Midbrain (tissue), 1 donor: ENCODE data around the gene ATP10D.
"Not testable (repeated sequence)": the region's sequence is repeated elsewhere in the genome, so short reads cannot be mapped to it uniquely, and the experiment has no call there.

Experiments
- DNase-seq: peaks from one replicate; lab custom pipeline; 2025; lab: John Stamatoyannopoulos, UW

ATP10D gene

DNA sequence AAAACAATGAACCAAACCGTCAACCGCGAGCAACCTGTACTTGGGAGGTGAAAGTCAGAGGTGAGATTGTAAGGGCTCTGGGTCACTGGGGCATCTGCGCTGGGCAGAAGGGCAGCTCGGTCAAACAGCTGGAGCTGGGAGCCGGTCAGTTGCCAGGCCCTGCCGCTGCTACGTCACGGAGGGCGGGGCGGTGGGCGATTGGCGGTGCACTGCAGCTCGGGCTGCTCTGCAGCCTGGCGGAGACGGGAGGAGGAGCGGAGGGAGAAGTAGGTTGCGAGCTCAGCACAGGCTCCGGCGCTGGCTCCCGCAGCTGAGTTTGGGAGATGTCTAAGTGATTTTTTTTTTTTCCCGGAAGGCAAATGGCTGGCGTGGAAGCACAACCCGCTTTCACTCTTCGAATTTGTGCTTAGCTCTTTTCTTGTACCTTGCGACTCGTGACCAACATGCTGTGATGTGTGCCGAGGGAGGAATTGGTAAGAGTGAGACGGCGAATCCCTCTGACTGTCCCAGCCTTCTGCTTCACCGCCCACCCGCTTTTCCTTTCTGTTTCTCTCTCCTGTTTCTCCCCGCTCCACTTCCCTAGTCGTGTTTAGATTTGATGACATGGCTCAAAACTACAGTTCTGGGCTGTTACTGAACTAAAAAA lies at the start of gene ATP10D:
Gene ATP10D, plus strand, starts transcription at position 229 of the 646 bp plus-strand sequence. CDS start 27,266 bp downstream, outside the sequence.
- peak; percentile 95 for DNase-seq

- DNase-seq, result peak; percentile 17
These were observed 42.1 kb upstream of the ATP10D start for GRCh38 chr4:47442980-47443379.

GRCh38 chr4:47444031-47444430 lies 41.0 kb upstream of the ATP10D start:
- no peak for DNase-seq

GRCh38 chr4:47451657-47452056 lies 33.4 kb upstream of the ATP10D start:
- no peak for DNase-seq

DNA sequence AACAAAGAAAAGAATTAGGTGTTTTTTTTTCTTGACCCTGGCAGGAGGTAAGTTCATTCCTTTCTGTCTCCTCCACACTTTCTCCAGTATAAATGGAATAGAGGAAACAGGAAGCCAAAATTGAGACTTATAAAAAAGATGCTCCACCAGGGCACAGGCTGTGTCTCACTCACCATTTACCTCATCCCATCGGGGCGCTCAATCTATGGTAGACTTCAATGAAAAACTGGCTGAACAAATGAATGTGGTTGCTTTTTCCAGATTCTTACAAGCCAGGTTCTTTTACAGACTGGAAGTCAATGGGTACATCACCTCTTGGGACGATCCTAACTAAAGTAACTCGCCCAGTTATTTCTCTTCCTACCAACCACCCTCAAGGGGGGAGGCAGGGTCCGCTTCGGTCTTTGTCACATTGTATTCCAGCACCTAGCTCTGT lies 22.3 kb upstream of the ATP10D start:
- DNase-seq, result no peak

GRCh38 chr4:47463235-47463956 lies 21.7 kb upstream of the ATP10D start, which contains the start of gene COMMD8:
TSS of gene COMMD8 (minus strand) at chr4:47463702. CDS start at chr4:47463651, 51 bp downstream.
- peak; percentile 96 for DNase-seq

DNA sequence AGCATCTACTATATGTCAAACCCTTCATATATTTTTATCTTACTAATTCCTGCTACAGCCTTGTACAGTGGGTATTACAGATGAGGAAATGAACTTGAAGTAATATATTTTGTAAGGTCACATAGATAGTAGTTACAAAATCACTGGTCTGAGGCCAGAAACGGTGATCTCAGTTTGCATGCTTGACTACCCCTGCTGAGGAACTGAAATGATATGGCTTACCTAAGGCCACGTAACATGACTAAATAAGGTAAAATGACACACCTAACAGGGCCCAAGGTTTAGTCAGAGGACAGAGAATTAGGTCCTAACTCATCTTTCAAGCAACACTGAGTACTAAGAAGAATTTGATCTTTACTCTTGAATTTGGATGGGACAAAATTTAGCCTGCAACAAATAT lies 20.1 kb upstream of the ATP10D start:
- DNase-seq, result no peak

- DNase-seq, result no peak
These were observed 18.9 kb upstream of the ATP10D start for GRCh38 chr4:47466056-47466785.

DNA sequence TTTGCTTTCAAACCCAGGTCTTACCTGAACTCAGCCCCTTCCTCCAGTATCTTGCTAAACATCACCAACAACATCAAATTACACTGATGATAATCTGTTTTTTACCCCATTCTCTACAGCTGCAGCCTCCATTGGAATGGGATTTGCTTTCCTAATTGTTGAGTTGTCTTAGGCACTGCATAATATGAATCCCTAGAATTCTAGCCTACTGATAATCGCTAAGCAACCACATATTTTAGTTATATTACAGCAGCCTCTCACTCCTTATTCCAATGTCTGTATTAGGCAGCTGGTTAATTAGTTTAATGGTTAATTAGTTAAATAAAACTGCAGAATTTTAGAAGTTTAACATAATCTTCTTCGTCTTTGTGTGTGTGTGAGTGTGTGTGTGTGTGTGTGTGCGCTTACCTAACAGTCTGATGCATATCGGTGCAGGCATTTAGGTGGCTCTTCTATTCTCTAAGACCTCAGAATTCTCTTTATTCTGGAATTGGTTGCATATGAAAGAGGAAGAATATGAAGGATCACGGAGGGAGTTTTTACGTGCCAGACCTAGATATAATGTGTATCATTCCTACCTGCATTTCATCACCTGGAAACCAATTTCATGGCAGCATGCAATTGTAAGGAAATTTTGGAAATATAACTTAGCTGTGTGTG lies 16.2 kb upstream of the ATP10D start:
- no peak for DNase-seq

DNA sequence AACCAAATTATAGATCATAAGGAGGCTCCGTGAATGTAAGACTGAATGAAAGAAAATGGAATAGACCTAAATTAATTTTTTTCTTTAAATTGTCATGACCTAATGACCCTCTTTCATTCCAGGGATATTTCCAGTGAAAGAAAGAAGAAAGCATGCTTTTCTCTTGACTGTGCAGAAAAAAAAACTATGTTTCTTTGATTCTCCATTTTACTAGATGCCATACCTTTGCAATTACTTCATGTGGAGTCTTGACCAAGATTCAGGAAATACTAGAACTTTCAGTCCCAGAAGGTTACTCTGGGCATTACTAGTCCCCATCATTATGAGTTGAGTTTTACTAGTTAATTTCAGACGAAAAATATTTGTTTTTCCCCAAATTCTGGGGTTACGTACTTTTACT lies 15.1 kb upstream of the ATP10D start:
- DNase-seq, result no peak

GRCh38 chr4:47471064-47471463 lies 14.0 kb upstream of the ATP10D start:
- DNase-seq, result no peak

GRCh38 chr4:47471591-47471990 lies 13.5 kb upstream of the ATP10D start:
- no peak for DNase-seq

- no peak for DNase-seq
These were observed 11.8 kb upstream of the ATP10D start for GRCh38 chr4:47473141-47473750.

GRCh38 chr4:47474799-47475198 lies 10.3 kb upstream of the ATP10D start:
- no peak for DNase-seq

GRCh38 chr4:47475411-47475810 lies 9.7 kb upstream of the ATP10D start:
- no peak for DNase-seq

- no peak for DNase-seq
These were observed 6.3 kb upstream of the ATP10D start for GRCh38 chr4:47478804-47479203.

DNA sequence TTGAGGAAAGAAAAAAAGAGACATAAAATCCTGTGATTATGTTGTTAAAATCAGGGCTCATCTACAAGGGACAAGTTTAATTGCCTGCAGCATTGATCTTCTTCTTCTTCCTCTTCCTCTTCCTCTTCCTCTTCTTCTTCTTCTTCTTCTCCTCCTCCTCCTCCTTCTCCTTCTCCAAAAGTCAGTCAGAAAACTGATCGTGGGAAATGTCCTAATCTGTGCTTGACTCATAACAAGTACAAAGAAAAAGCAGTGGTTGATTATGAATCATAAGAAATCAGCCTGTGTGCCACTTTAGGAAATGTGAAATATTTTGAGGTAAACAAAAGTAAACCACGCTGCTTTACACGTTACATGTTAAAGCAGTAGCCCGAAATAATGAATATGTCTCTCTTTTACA lies 2.7 kb upstream of the ATP10D start:
- no peak for DNase-seq

- no peak for DNase-seq
These were observed 1.3 kb upstream of the ATP10D start for GRCh38 chr4:47483745-47484144.

DNA sequence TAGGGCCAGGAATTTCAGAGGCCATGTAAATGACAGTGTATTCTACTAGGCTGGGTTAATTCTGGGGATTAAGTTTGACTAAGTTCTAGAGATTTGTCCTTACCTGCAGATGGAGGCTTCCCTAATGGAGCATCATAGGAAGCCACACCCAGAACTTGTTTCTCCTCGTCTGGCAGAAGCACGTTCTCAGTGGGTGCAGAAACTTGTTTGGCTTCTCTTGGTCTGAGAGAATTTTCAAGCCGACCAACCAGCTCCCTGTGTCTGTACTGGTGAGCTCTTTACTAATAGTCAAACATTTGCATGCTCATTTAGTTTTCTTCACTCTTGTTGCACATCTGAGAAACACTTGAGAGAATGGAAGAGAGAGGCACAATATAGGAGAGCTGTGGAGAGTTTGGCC lies 907 bp upstream of the ATP10D start:
- no peak for DNase-seq

GRCh38 chr4:47485768-47486167 lies 693 bp downstream of the ATP10D start:
- no peak for DNase-seq

DNA sequence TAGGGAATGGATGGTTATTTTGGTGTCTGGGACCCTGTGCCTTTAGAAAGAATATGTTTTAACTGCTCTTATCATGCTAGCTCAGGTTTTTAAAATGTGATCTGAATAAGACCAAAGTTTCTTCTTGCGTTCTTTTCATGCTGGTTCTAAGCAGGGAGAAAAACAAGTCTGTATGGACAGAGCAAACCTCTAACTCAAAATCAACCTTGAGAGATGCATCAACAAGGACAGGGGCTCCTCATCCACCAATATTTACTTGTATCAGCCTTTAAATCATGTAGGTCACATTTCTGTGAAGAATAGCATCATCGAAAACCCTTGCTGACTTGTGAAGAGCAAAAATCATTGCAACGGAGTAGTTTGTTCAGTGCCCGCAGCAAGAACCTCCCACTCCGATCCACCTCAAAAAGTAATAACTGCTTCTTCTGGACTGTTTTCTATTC lies 1.2 kb downstream of the ATP10D start:
- DNase-seq, result peak; percentile 37

- not testable (repeated sequence) for DNase-seq
These were observed 1.7 kb downstream of the ATP10D start for GRCh38 chr4:47486727-47487126.
